ENCODE results near the gene NR2F1-AS1.
"Not testable (repeated sequence)": the region's sequence is repeated elsewhere in the genome, so short reads cannot be mapped to it uniquely, and the experiment has no call there.

Gene NR2F1-AS1

GRCh38 chr5:93428868-93429267 is 152.2 kb downstream of the NR2F1-AS1 start:
- peak; percentile 73 for DNase-seq (ENCODE audit: low read depth)

GRCh38 chr5:93427316-93427715 is 153.7 kb downstream of the NR2F1-AS1 start:
- DNase-seq (ENCODE audit: low read depth), result no peak

- no peak for DNase-seq (ENCODE audit: low read depth)
Observed at GRCh38 chr5:93425096-93425495, 155.9 kb downstream of the NR2F1-AS1 start.

GRCh38 chr5:93423300-93423699 is 157.7 kb downstream of the NR2F1-AS1 start:
- DNase-seq (ENCODE audit: low read depth), result no peak

- no peak for DNase-seq (ENCODE audit: low read depth)
Observed at GRCh38 chr5:93422652-93423280, 158.3 kb downstream of the NR2F1-AS1 start.

GRCh38 chr5:93421987-93422401 is 159.0 kb downstream of the NR2F1-AS1 start:
- no peak for DNase-seq (ENCODE audit: low read depth)

- DNase-seq (ENCODE audit: low read depth), result no peak
Observed at GRCh38 chr5:93421468-93421867, 159.6 kb downstream of the NR2F1-AS1 start.

GRCh38 chr5:93417490-93417889 is 163.5 kb downstream of the NR2F1-AS1 start:
- DNase-seq (ENCODE audit: low read depth), result no peak

GRCh38 chr5:93415819-93416218 is 165.2 kb downstream of the NR2F1-AS1 start:
- no peak for DNase-seq (ENCODE audit: low read depth)

GRCh38 chr5:93411716-93412115 is 169.3 kb downstream of the NR2F1-AS1 start:
- DNase-seq (ENCODE audit: low read depth), result no peak

GRCh38 chr5:93409691-93410090 is 171.3 kb downstream of the NR2F1-AS1 start:
- no peak for DNase-seq (ENCODE audit: low read depth)

- no peak for DNase-seq (ENCODE audit: low read depth)
Observed at GRCh38 chr5:93407454-93407853, 173.6 kb downstream of the NR2F1-AS1 start.

- no peak for DNase-seq (ENCODE audit: low read depth)
Observed at GRCh38 chr5:93406971-93407401, 174.0 kb downstream of the NR2F1-AS1 start.

GRCh38 chr5:93404246-93404645 is 176.8 kb downstream of the NR2F1-AS1 start:
- DNase-seq (ENCODE audit: low read depth), result no peak

- DNase-seq (ENCODE audit: low read depth), result no peak
Observed at GRCh38 chr5:93403141-93403928, 177.7 kb downstream of the NR2F1-AS1 start.

- DNase-seq (ENCODE audit: low read depth), result no peak
Observed at GRCh38 chr5:93402451-93402850, 178.6 kb downstream of the NR2F1-AS1 start.

GRCh38 chr5:93401634-93402213 is 179.3 kb downstream of the NR2F1-AS1 start:
- no peak for DNase-seq (ENCODE audit: low read depth)

- DNase-seq (ENCODE audit: low read depth), result no peak
Observed at GRCh38 chr5:93399675-93400074, 181.3 kb downstream of the NR2F1-AS1 start.

- peak; percentile 14 for DNase-seq (ENCODE audit: low read depth)
Observed at GRCh38 chr5:93395971-93396379, 185.0 kb downstream of the NR2F1-AS1 start.

GRCh38 chr5:93395010-93395409 is 186.0 kb downstream of the NR2F1-AS1 start:
- DNase-seq (ENCODE audit: low read depth), result no peak

GRCh38 chr5:93394301-93394700 is 186.7 kb downstream of the NR2F1-AS1 start:
- DNase-seq (ENCODE audit: low read depth), result no peak

GRCh38 chr5:93391169-93391568 is 189.8 kb downstream of the NR2F1-AS1 start:
- DNase-seq (ENCODE audit: low read depth), result not testable (repeated sequence)

GRCh38 chr5:93385655-93386054 is 195.4 kb downstream of the NR2F1-AS1 start:
- DNase-seq (ENCODE audit: low read depth), result peak; percentile 33

Measured in EH (cell line).